ENCODE measurements around the gene CFAP92.

Gene CFAP92

GRCh38 chr3:128987302-128988100 lies 6.4 kb downstream of the CFAP92 start:
- no peak for DNase-seq

DNA sequence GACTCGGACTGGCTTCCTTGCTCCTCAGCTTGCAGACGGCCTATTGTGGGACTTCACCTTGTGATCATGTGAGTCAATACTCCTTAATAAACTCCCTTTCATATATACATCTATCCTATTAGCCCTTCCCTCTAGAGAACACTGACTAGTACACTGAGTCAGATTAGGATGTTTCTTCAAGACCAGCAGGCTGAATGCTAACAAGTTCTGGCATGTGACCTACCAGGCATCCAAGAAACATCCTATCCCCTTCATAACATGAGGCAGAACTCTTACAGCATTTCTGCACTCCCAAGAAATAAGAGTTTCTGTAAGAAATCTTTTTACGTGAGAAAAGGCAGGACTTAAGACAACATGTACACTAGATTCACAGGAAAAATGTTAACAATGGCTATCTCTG lies 9.3 kb downstream of the CFAP92 start:
- DNase-seq: no peak

GRCh38 chr3:128983293-128984069 lies 10.4 kb downstream of the CFAP92 start:
- DNase-seq: no peak

DNA sequence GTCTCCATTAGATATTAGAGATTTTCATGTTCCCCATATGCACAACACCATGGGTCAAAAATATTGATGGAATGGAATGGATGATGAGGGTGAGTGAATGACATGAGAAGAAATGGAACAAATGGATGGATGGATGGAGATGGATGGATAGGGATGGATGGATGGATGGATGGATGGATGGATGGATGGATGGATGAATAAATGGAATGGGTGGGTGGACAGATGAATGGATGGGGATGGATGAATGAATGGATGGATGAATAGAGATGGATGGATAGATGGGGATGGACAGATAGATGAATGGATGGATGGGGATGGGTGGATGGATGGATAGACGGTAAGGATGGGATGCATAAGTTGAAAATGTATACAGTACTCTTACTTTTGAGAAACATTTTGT lies 18.6 kb downstream of the CFAP92 start:
- no peak for DNase-seq

- DNase-seq: no peak
These were observed 19.8 kb downstream of the CFAP92 start for GRCh38 chr3:128973988-128974564.

DNA sequence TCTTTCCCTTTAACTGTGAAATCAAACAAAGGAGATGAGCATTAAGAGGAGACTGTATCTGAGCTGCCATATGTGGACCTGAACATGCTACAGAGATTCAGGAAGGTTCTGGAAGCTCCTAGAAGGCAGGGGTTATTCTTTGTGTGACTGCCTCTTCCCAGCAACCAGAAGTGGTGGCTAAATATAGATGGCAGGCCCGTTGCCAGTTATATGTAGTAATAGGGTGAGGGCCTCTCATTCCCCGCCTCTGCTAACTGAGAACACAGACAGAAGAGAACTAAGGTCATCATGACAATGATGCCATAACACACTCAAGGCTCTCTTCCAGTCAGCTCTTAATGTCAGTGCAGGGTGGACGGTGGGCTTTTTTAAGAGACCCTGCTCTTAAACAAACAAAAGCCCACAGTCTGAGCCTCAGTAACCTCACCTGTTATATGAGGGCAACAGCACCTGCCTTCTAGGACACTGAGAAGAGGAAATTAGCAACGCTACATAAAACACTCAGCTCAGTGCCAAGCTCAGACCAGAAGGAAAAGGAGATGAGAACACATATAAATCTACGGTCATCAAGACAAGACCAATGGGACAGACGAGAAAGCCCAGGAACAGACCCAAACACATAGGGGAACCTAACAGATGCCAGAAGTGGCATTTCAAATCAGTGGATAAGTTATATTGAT lies 22.3 kb downstream of the CFAP92 start:
- DNase-seq: peak; percentile 19 to 67

DNA sequence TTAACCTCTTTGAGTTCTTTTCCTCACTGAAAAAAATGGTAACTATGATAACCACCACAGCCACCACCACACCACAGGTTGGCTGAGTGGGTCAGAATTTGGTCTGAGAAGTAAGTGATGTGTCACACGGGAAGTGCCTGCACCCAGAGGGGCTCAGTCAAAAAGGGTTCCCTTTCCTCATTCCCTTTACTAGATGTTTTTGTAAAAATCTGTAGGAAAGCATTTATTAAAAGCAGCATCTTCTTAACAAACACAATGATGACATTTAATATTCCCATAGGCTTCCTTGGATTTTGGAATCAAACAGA lies 23.2 kb downstream of the CFAP92 start:
- DNase-seq: no peak

DNA sequence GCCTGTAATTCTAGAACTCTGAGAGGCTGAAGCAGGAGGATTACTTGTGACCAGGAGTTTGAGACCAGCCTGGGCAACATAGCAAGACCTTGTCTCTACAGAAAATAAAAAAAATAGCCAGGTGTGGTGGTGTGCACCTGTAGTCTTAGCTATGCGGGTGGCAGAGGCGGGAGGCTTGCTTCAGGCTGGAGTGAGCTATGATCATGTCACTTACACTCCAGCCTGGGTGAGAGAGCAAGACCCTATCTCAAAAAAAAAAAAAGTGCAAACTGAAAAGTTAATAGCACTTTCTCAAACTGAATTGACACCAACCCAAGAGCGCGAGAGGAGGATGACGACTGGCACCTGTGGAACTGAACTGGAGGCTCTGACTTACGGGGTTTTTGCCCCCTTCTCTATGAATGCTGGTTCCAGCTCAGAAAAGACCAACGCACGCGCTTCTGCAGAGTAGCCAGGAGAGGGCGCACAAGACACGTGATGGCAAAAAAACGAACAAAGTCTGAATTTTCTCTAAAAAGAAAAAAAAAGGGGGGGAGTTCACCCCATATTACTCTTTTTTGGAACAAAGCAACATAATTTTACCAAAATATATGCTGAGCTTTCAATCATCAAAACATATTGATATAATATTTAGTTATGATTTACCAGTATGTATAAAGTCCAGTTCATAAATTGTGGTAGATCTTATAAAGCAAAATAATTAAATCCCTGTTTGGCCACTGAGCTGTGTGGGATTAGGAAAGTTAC lies 23.7 kb downstream of the CFAP92 start:
- peak; percentile 67 to 76 for DNase-seq

GRCh38 chr3:128967748-128968355 lies 26.0 kb downstream of the CFAP92 start:
- no peak for DNase-seq

DNA sequence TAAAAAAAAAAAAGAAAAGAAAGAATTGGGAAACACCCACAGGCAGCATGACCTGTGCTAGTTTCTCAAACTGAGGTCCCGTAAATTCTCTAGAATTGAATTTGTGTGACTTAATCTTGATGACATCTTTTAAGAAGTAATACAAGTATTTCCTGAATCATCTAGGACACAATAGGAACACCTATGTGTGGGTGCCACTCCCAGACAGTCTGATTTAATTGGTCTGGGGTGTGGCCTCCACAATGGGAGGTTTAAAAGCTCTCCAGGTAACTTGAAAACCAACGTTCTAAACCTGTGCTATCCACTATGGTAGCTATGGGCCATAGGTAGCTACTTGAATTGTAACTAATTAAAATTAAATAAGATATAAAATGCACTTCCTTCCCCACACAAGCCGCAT lies 28.1 kb downstream of the CFAP92 start:
- DNase-seq: no peak

DNA sequence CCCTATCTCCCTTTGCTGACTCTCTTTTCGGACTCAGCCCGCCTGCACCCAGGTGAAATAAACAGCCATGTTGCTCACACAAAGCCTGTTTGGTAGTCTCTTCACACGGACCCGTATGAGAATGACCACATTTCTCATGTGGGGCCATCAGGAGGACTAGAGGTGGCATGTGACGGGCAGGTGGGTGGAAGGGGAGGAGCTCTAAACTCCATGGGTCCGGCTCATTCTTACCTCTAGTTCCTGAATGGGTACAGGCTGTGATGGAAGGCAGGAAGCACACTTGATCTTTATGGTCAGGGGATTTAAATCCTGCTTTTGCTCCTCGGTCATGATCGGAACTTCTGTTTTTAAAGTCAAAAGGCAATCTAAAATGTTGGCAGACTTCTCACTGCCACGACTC lies 28.6 kb downstream of the CFAP92 start:
- no peak for DNase-seq

DNA sequence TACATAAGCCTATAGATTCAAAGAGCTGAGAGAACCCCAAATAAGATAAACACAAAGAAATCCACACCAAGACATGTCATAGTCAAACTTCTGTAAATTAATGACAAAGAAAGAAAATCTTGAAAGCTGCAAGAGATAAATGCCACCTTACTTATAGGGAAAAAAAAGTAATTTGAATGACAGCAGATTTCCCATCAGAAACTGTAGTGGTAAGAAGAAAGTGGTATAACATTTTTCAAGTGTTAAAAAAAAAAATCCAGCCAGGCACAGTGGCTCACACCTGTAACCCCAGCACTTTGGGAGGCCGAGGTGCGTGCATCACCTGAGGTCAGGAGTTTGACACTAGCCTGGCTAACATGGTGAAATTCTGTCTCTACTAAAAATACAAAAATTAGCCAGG lies 37.4 kb downstream of the CFAP92 start:
- no peak for DNase-seq

DNA sequence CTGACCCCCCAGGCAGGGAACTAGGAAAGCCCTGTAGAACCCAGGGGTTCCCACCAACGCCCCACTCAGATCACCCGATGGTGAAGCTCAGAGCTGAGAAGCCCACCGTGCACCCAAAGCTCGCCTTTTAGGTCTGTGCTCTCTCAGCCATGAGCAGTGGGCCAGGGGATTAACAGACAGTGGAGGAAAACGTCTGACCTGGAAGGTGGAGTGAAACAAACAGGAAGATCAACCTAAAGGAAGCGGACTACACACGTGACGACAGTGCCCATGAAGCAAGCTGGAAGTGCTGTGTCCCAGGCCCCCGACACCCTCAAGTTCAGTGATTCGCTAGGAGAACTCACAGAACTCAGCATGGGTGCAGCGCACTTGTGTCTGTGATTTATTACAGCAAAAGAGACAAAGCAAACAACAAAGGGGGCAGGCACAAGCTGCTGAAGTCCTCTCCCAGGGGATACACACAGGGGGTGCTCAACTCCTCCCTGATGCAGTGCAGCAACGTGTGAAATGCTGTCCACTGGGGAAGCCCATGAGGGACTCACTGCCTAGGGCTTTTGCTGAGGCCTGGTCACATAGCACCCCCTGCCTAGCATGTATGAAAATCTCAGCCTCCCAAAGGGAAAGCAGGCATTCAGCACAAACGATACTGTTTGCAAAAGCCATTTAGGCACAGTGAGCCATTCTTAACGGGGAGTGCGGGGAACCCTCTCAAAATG lies 43.5 kb downstream of the CFAP92 start:
- DNase-seq: peak; percentile 12 to 64

GRCh38 chr3:128949158-128949557 lies 44.7 kb downstream of the CFAP92 start:
- DNase-seq: no peak

DNA sequence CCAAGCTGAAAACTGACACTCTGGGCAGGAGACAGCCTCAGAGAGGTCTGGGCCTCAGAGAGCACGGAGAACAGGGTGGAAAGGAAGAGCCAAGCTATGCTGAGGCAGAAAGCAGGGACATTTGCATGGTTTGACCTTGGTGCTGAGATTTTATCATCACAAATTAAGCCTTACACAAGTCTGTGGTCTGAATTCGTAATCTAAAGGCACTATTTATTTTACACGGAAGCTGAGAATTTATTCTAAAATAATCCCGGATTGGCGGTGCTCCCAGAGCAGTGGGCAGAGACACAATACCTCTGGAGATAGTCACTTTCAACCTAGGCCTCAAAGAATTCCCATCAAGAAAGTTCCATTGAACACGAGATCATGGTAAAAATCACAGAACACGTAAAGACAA lies 47.5 kb downstream of the CFAP92 start:
- DNase-seq: no peak

GRCh38 chr3:128945878-128946175 lies 48.0 kb downstream of the CFAP92 start:
- DNase-seq: no peak

DNA sequence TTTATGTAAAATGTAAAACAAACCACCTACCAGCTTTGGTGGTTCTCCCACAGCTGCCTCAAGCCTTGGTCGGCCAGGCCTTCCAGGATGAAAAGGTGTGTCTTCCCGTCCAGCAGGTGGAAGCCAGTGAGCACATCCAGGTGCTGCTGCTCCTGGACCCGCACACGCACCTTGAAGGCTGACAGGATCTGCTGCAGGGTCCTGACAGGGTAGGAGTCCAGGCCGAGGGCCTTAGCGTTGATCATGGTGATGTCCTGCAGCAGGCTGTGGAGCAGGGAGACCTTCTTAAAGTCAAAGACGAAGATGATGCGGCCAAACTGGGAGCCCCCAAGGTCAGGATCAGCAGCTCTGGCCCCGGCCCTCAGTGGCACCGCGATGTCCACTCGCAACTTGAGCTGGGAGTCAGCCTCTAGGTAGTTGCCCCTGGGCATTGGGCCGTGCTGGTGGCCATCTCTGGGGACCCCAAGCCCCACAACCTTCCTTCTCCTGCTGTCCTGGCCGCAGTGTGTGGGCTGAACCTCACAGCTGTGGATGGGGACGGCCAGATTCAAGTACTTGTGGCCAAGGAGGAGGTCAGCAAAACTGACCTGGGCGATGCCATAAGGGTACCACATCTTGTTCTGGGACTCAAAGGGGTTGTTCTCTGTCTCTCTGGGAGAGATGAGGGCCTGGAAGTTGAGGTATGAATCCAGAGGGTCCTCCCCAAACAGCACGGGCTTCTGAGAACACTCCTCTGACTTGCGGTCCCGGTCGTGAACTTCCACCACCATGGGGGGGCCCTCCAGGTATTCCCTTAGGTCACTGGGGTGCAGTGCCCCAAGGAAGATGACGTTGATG lies 48.6 kb downstream of the CFAP92 start:
- no peak for DNase-seq

GRCh38 chr3:128942161-128942952 lies 51.5 kb downstream of the CFAP92 start:
- no peak for DNase-seq

- no peak for DNase-seq
These were observed 53.6 kb downstream of the CFAP92 start for GRCh38 chr3:128940252-128940651.

GRCh38 chr3:128936341-128936740 lies 57.5 kb downstream of the CFAP92 start:
- DNase-seq: no peak

All from NCI-H2081 (cell line).